AML-193 (cell line): ENCODE results near the gene FNTB.

Experiments
- DNase-seq, 2 experiments: peaks; one replicate each; lab custom pipeline; 2025; lab: John Stamatoyannopoulos, UW

FNTB gene

GRCh38 chr14:64953661-64954060 is 33.0 kb upstream of the FNTB start:
- DNase-seq: no peak

- DNase-seq: no peak
These were observed 32.0 kb upstream of the FNTB start for GRCh38 chr14:64954491-64955240.

- no peak for DNase-seq
These were observed 31.4 kb upstream of the FNTB start for GRCh38 chr14:64955297-64955696.

GRCh38 chr14:64956697-64957406 is 29.8 kb upstream of the FNTB start:
- no peak for DNase-seq

- DNase-seq: no peak
These were observed 28.5 kb upstream of the FNTB start for GRCh38 chr14:64958201-64958600.

- DNase-seq: no peak
These were observed 28.0 kb upstream of the FNTB start for GRCh38 chr14:64958743-64959142.

GRCh38 chr14:64960762-64961276 is 25.9 kb upstream of the FNTB start:
- no peak for DNase-seq

- DNase-seq: no peak
These were observed 23.1 kb upstream of the FNTB start for GRCh38 chr14:64963611-64964010.

- no peak for DNase-seq
These were observed 21.2 kb upstream of the FNTB start for GRCh38 chr14:64965356-64966000.

- DNase-seq: no peak
These were observed 19.7 kb upstream of the FNTB start for GRCh38 chr14:64966976-64967375.

- DNase-seq: no peak
These were observed 18.5 kb upstream of the FNTB start for GRCh38 chr14:64968167-64968566.

- DNase-seq: no peak
These were observed 18.0 kb upstream of the FNTB start for GRCh38 chr14:64968651-64969050.

GRCh38 chr14:64970041-64970440 is 16.7 kb upstream of the FNTB start:
- DNase-seq: no peak

GRCh38 chr14:64970776-64971477 is 15.8 kb upstream of the FNTB start:
- no peak for DNase-seq

GRCh38 chr14:64971491-64971942 is 15.2 kb upstream of the FNTB start:
- no peak for DNase-seq

- no peak for DNase-seq
These were observed 14.5 kb upstream of the FNTB start, which contains the start of gene RAB15 for GRCh38 chr14:64971943-64972791. TSS of gene RAB15 (minus strand) at chr14:64972336. CDS start at chr14:64972076, 260 bp downstream.

- DNase-seq: no peak
These were observed 13.7 kb upstream of the FNTB start for GRCh38 chr14:64973026-64973442.

- DNase-seq: no peak
These were observed 12.9 kb upstream of the FNTB start for GRCh38 chr14:64973826-64974225.

- no peak for DNase-seq
These were observed 12.1 kb upstream of the FNTB start for GRCh38 chr14:64974563-64974962.

GRCh38 chr14:64979336-64980074 is 7.2 kb upstream of the FNTB start:
- no peak for DNase-seq
